ENCODE measurements around the gene TPCN2.

DNA sequence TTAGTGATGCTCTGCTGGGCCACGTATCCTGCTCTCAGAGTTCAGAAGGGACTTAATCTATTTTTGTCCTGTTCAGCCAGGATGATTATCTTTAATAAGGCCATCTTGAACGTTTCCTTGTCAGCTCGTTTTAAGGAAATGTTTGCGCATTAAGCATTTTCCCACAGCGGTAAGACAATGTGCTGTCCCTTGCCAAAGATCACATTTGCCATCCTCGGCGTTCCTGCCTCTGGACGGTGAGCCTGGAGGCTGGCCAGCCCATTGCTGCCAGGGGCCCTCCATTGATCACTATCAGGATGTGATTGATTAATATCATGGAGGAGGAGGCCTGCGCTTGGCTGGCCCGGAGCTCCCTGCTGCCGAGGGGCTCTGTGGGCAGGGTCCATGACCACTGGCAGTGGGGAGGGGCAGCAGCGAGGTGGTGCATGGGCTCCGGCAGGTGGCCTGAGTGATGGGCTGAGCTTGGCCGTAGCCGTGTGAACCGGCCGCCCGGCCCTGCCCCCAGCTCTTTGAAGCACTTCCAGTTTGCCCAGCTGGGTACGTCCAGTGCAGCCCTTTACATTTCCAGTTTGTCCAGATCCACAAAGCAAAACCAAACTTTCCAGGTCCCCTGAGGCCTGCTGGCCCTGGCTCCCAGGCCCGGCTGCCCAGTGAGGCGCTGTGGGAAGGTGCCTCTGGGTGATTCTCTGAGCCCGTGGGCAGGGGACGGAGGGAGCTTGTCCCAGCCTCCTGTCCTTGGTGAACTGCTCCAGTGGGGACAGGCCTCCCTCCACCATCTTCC lies 57.5 kb downstream of the TPCN2 start:
- no peak for TF ChIP-seq EZH2 (IDR thresholded peaks at IDR 0.05; ENCODE audit: borderline replicate concordance, low read length)
- TF ChIP-seq, protein P1, sequence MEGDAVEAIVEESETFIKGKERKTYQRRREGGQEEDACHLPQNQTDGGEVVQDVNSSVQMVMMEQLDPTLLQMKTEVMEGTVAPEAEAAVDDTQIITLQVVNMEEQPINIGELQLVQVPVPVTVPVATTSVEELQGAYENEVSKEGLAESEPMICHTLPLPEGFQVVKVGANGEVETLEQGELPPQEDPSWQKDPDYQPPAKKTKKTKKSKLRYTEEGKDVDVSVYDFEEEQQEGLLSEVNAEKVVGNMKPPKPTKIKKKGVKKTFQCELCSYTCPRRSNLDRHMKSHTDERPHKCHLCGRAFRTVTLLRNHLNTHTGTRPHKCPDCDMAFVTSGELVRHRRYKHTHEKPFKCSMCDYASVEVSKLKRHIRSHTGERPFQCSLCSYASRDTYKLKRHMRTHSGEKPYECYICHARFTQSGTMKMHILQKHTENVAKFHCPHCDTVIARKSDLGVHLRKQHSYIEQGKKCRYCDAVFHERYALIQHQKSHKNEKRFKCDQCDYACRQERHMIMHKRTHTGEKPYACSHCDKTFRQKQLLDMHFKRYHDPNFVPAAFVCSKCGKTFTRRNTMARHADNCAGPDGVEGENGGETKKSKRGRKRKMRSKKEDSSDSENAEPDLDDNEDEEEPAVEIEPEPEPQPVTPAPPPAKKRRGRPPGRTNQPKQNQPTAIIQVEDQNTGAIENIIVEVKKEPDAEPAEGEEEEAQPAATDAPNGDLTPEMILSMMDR (conservative IDR thresholded peaks at IDR 0.05 in 1 of 2, IDR thresholded peaks at IDR 0.05 in 1 of 2; ENCODE audit: extremely low read depth in 1 of 2, insufficient read depth in 1 of 2, low read depth in 1 of 2, low read length in 2 of 2) = no peak
